Measurements from ENCODE around the gene NYAP1.

NYAP1 gene

DNA sequence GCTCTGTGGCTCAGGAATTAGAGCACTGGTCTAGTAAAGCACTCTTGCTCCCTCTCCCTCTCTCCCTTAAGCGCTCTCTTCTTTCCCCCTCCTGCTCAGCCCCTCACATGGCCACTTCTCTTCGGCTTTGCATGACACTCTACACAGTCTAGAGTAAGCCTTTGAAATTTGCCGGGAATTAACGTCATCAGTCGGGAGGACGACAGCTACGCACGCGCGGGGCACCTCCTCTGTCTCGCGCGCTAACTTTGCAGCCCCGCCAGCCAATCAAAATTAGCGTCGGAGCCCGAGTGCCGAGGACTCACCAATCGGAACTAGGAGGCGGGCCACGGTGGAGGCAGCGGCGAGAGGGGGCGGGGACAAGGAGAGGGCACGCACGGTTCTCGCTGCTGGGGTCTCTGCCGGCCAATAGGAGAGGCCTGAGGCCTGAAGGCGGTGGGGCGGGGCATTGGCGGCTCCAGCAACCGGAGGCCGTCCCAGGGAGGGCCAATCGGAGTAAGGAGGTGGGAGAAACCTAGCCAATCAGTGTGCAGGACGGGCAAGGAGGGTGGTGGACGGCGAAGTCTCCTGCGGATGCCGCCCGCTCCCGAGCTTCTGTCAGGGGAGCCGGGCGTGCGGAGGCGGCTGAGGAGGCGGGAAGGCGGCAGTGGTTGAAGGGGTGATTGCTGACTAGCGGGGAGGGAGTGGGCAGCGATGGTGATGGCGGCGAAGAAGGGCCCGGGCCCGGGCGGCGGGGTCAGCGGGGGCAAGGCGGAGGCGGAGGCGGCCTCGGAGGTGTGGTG, 55.1 kb downstream of the NYAP1 start, which contains the start of gene AGFG2 (continued):
- TF ChIP-seq ZNF624 (tag by site-specific recombination; IDR thresholded peaks at IDR 0.05) (no peak), AEBP2 (tag by site-specific recombination; IDR thresholded peaks at IDR 0.05; ENCODE audit: borderline replicate concordance) (no peak), FEZF1 (tag by site-specific recombination; IDR thresholded peaks at IDR 0.05) (no peak), ZNF747 (tag by site-specific recombination; IDR thresholded peaks at IDR 0.05) (no peak), ZNF302 (tag by site-specific recombination; IDR thresholded peaks at IDR 0.05; ENCODE audit: low read depth) (no peak), SCRT1 (tag by site-specific recombination; IDR thresholded peaks at IDR 0.05; ENCODE audit: borderline replicate concordance) (no peak)

DNA sequence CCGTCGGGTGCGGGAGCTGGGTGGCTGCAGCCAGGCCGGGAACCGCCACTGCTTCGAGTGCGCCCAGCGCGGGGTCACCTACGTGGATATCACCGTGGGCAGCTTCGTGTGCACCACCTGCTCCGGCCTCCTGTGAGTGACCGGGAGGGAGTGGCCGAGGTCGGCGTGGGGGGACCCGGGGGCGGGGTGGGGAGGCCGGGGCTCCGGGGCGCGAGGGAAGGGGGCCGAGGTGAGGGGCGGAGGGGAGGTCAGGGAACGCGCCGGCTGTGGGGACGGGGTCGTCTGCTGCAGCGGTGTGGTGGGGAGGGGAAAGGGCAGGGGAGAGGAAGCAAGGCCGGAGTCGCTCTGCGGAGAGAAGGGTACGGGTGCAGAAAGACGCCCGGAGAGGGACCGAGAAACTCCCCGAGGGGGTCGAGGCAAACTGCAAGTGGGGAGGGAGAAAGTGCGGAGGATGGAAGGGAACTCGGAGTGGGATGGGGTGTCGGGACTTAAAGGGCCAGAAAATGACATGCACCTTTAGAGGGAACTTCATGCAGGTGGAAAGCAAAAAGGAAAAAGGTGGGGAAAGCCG, 55.8 kb downstream of the NYAP1 start:
- POLR2A ChIA-PET, result interaction anchor here (0.6 to 1.8 kb wide), 9 partner anchors 11 to 350 kb away, joined by 3 to 16 read pairs (median 5); partner anchors contain the start of genes FBXO24, LRCH4, MEPCE and SRRT
- H3K4me3 ChIP-seq (ENCODE audit: low read depth, low read length), result peak overlapping the region; percentile 79
- CTCF ChIA-PET, result interaction anchor here (0.5 to 1.1 kb wide), 2 partner anchors 47 to 74 kb away, joined by 3 read pairs; partner anchors contain the start of genes FBXO24 and LRCH4
- no peaks in the 10 kb centered on the region for H3K36me3 ChIP-seq (ENCODE audit: control insufficient read depth in 2 of 2, insufficient read depth in 1 of 2, low read length in 2 of 2)
- H3K27ac ChIP-seq (ENCODE audit: extremely low read depth, low read depth, low read length), result peak overlapping the region; percentile 34; the same call in 1 of the 2 replicates
- peaks cover 8% of the 10 kb centered on the region; the same call in 1 of the 2 replicates for H3K4me1 ChIP-seq (ENCODE audit: control insufficient read depth, insufficient read depth, low read length)
- no peaks in the 10 kb centered on the region for H3K9me3 ChIP-seq (ENCODE audit: control insufficient read depth, insufficient read depth, low read depth, low read length)
- no peak for TF ChIP-seq ZNF24 (tag by site-specific recombination; IDR thresholded peaks at IDR 0.05)
- TF ChIP-seq ZNF324 (tag by site-specific recombination; IDR thresholded peaks at IDR 0.05), result no peak
- 0 out of 2 replicates have a peak, but pooled peaks have one; percentile 3 for TF ChIP-seq ZFP37 (tag by site-specific recombination; IDR thresholded peaks at IDR 0.05)
- no peak for TF ChIP-seq ZNF561 (tag by site-specific recombination; IDR thresholded peaks at IDR 0.05; ENCODE audit: borderline replicate concordance)
- TF ChIP-seq HOXC10 (CRISPR knock-in tag; IDR thresholded peaks at IDR 0.05), result no peak
- peak; percentile 97 for TF ChIP-seq PRDM1 (tag by site-specific recombination; IDR thresholded peaks at IDR 0.05)
- TF ChIP-seq ZNF174 (tag by site-specific recombination; IDR thresholded peaks at IDR 0.05), result no peak
- no peak for TF ChIP-seq ZNF549 (tag by site-specific recombination; IDR thresholded peaks at IDR 0.05)
- TF ChIP-seq ZNF654 (tag by site-specific recombination; IDR thresholded peaks at IDR 0.05; ENCODE audit: low read depth), result no peak
- TF ChIP-seq, protein P1, sequence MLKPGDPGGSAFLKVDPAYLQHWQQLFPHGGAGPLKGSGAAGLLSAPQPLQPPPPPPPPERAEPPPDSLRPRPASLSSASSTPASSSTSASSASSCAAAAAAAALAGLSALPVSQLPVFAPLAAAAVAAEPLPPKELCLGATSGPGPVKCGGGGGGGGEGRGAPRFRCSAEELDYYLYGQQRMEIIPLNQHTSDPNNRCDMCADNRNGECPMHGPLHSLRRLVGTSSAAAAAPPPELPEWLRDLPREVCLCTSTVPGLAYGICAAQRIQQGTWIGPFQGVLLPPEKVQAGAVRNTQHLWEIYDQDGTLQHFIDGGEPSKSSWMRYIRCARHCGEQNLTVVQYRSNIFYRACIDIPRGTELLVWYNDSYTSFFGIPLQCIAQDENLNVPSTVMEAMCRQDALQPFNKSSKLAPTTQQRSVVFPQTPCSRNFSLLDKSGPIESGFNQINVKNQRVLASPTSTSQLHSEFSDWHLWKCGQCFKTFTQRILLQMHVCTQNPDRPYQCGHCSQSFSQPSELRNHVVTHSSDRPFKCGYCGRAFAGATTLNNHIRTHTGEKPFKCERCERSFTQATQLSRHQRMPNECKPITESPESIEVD (tag by site-specific recombination; IDR thresholded peaks at IDR 0.05), result no peak
- no peak for TF ChIP-seq ZFP41 (tag by site-specific recombination; IDR thresholded peaks at IDR 0.05; ENCODE audit: borderline replicate concordance)
- TF ChIP-seq, protein P2, sequence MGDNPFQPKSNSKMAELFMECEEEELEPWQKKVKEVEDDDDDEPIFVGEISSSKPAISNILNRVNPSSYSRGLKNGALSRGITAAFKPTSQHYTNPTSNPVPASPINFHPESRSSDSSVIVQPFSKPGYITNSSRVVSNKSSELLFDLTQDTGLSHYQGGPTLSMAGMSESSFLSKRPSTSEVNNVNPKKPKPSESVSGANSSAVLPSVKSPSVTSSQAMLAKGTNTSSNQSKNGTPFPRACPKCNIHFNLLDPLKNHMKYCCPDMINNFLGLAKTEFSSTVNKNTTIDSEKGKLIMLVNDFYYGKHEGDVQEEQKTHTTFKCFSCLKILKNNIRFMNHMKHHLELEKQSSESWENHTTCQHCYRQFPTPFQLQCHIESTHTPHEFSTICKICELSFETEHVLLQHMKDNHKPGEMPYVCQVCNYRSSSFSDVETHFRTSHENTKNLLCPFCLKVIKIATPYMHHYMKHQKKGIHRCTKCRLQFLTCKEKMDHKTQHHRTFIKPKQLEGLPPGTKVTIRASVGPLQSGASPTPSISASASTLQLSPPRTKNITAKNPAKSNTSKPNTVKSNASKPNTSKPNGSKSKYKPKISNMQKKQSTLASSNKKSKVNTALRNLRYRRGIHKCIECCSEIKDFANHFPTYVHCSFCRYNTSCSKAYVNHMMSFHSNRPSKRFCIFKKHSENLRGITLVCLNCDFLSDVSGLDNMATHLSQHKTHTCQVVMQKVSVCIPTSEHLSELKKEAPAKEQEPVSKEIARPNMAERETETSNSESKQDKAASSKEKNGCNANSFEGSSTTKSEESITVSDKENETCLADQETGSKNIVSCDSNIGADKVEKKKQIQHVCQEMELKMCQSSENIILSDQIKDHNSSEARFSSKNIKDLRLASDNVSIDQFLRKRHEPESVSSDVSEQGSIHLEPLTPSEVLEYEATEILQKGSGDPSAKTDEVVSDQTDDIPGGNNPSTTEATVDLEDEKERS (tag by site-specific recombination; IDR thresholded peaks at IDR 0.05), result no peak
- TF ChIP-seq BCL6B (tag by site-specific recombination; IDR thresholded peaks at IDR 0.05), result no peak
- no peak for TF ChIP-seq ZNF518A (tag by site-specific recombination; conservative IDR thresholded peaks at IDR 0.05; ENCODE audit: low read depth)
